ENCODE results near the gene SCAMP4.

SCAMP4 gene

GRCh38 chr19:1955171-1956121 lies 50.2 kb downstream of the SCAMP4 start:
- DNase-seq (ENCODE audit: low read depth in 1 of 2, low spot score in 1 of 2) = no peak

- DNase-seq (ENCODE audit: low read depth in 1 of 2, low spot score in 1 of 2) = no peak
Observed at GRCh38 chr19:1956122-1956494, 50.9 kb downstream of the SCAMP4 start.

GRCh38 chr19:1956868-1957492 lies 51.8 kb downstream of the SCAMP4 start:
- DNase-seq (ENCODE audit: low read depth in 1 of 2, low spot score in 1 of 2) = no peak

GRCh38 chr19:1957562-1958248 lies 52.5 kb downstream of the SCAMP4 start:
- DNase-seq (ENCODE audit: low read depth in 1 of 2, low spot score in 1 of 2) = no peak

- no peak for DNase-seq (ENCODE audit: low read depth in 1 of 2, low spot score in 1 of 2)
Observed at GRCh38 chr19:1959928-1960589, 54.9 kb downstream of the SCAMP4 start.

- no peak for DNase-seq (ENCODE audit: low read depth in 1 of 2, low spot score in 1 of 2)
Observed at GRCh38 chr19:1961000-1961883, 56.0 kb downstream of the SCAMP4 start.

GRCh38 chr19:1962674-1963073 lies 57.5 kb downstream of the SCAMP4 start:
- no peak for DNase-seq (ENCODE audit: low read depth in 1 of 2, low spot score in 1 of 2)

- peak in 1 of 2 donors; percentile 17 for DNase-seq (ENCODE audit: low read depth in 1 of 2, low spot score in 1 of 2)
Observed at GRCh38 chr19:1967087-1967608, 61.9 kb downstream of the SCAMP4 start.

- DNase-seq (ENCODE audit: low read depth in 1 of 2, low spot score in 1 of 2) = no peak
Observed at GRCh38 chr19:1968279-1969175, 63.3 kb downstream of the SCAMP4 start.

- DNase-seq (ENCODE audit: low read depth in 1 of 2, low spot score in 1 of 2) = no peak
Observed at GRCh38 chr19:1969176-1970002, 64.2 kb downstream of the SCAMP4 start.

- DNase-seq (ENCODE audit: low read depth in 1 of 2, low spot score in 1 of 2) = no peak
Observed at GRCh38 chr19:1970003-1970805, 65.0 kb downstream of the SCAMP4 start.

- DNase-seq (ENCODE audit: low read depth in 1 of 2, low spot score in 1 of 2) = no peak
Observed at GRCh38 chr19:1970806-1971502, 65.8 kb downstream of the SCAMP4 start.

GRCh38 chr19:1974381-1975161 lies 69.4 kb downstream of the SCAMP4 start:
- DNase-seq (ENCODE audit: low read depth in 1 of 2, low spot score in 1 of 2) = no peak

- DNase-seq (ENCODE audit: low read depth in 1 of 2, low spot score in 1 of 2) = no peak
Observed at GRCh38 chr19:1975162-1975480, 69.9 kb downstream of the SCAMP4 start.

All from activated CD4-positive, alpha-beta T cell treated with anti-CD3 and anti-CD28 coated beads, Interleukin-2, amount 50 U/mL, for 24 hours (primary cell).